Liver (tissue), 9 donors: ENCODE data around the gene OBP2A. TPM values are rescaled to one million over a fixed set of nuclear protein-coding genes. Genes with fewer than 3 reads are reported as not detected.

ENCODE experiments used
- DNase-seq: peaks from one replicate; pipeline ENCODE4 v3.0.0-alpha.2; 2017; ENCODE audit warnings: low spot score
- H3K27ac ChIP-seq, 2 donors: one replicate each; pipeline ENCODE4 v1.7.0; 2013; ENCODE audit warnings: inconsistent platforms in 2 of 2, low read length in 2 of 2, control low read depth in 1 of 2, low read depth in 1 of 2, mild to moderate bottlenecking in 1 of 2
- H3K27me3 ChIP-seq, 4 donors: one replicate each; pipeline versions ENCODE4 v1.6.1 to v1.7.0; 2013; ENCODE audit warnings: low read length in 3 of 4, inconsistent platforms in 1 of 4, mild to moderate bottlenecking in 1 of 4, moderate library complexity in 1 of 4; ENCODE audit not compliant: control insufficient read depth in 4 of 4, insufficient read depth in 4 of 4
- H3K36me3 ChIP-seq, 4 donors: one replicate each; pipeline versions ENCODE4 v1.6.1 to v1.7.0; 2013; ENCODE audit warnings: low read length in 3 of 4, mild to moderate bottlenecking in 3 of 4, low read depth in 1 of 4, moderate library complexity in 1 of 4; ENCODE audit not compliant: control insufficient read depth in 4 of 4, insufficient read depth in 3 of 4
- H3K4me1 ChIP-seq, 4 donors: one replicate each; pipeline versions ENCODE4 v1.6.1 to v1.7.0; 2013; ENCODE audit warnings: low read length in 3 of 4, mild to moderate bottlenecking in 3 of 4, moderate library complexity in 1 of 4; ENCODE audit not compliant: control insufficient read depth in 4 of 4, insufficient read depth in 4 of 4
- H3K4me3 ChIP-seq, 3 donors: one replicate each; pipeline versions ENCODE4 v1.6.1 to v1.7.0; 2013; ENCODE audit warnings: low read length in 3 of 3, control low read depth in 1 of 3, low read depth in 1 of 3, mild to moderate bottlenecking in 1 of 3
- H3K9ac ChIP-seq, 2 donors: one replicate each; pipeline ENCODE4 v1.7.0; 2013; ENCODE audit warnings: low read length in 2 of 2, mild to moderate bottlenecking in 2 of 2, moderate library complexity in 2 of 2, control low read depth in 1 of 2, low read depth in 1 of 2
- H3K9me3 ChIP-seq, 4 donors: one replicate each; pipeline versions ENCODE4 v1.6.1 to v1.7.0; 2013; ENCODE audit warnings: low read length in 3 of 4; ENCODE audit not compliant: control insufficient read depth in 4 of 4
- CTCF ChIP-seq: fragments of 150-350 bp; IDR thresholded peaks from 2 replicates; pipeline ENCODE4 v1.5.1; 2017; ENCODE audit warnings: improper control_type of control experiment, low read depth, low read length; ENCODE audit not compliant: missing input control
- EGR1 ChIP-seq, 2 donors: IDR thresholded peaks; 2 replicates each; pipeline ENCODE4 v1.6.1; 2016 to 2018; ENCODE audit warnings: antibody characterized with exemption in 2 of 2, low read depth in 2 of 2
- FOXA1 ChIP-seq: IDR thresholded peaks from 2 replicates; pipeline ENCODE4 v1.6.1; 2016; ENCODE audit warnings: antibody characterized with exemption
- HNF4A ChIP-seq, 2 donors: conservative IDR thresholded peaks; 2 replicates each; pipeline ENCODE4 v1.6.1; 2016; ENCODE audit warnings: antibody characterized with exemption in 2 of 2, mild to moderate bottlenecking in 2 of 2
- JUND ChIP-seq, 2 donors: IDR thresholded peaks; 2 replicates each; pipeline ENCODE4 v1.6.1; 2016; ENCODE audit warnings: antibody characterized with exemption in 2 of 2
- MAX ChIP-seq: IDR thresholded peaks from 2 replicates; pipeline ENCODE4 v1.6.1; 2016; ENCODE audit warnings: antibody characterized with exemption
- NR2F2 ChIP-seq: IDR thresholded peaks from 2 replicates; pipeline ENCODE4 v1.6.1; 2016; ENCODE audit warnings: antibody characterized with exemption
- RAD21 ChIP-seq, 2 donors: IDR thresholded peaks; 2 replicates each; pipeline ENCODE4 v1.6.1; 2016; ENCODE audit warnings: antibody characterized with exemption in 2 of 2, mild to moderate bottlenecking in 2 of 2
- REST ChIP-seq: IDR thresholded peaks from 2 replicates; pipeline ENCODE4 v1.6.1; 2016; ENCODE audit warnings: antibody characterized with exemption, mild to moderate bottlenecking
- RXRA ChIP-seq, 2 donors: IDR thresholded peaks; 2 replicates each; pipeline ENCODE4 v1.6.1; 2017 to 2018; ENCODE audit warnings: antibody characterized with exemption in 2 of 2, mild to moderate bottlenecking in 1 of 2
- YY1 ChIP-seq: IDR thresholded peaks from 2 replicates; pipeline ENCODE4 v1.6.1; 2016; ENCODE audit warnings: antibody characterized with exemption, mild to moderate bottlenecking
- ZBTB33 ChIP-seq: IDR thresholded peaks from 2 replicates; pipeline ENCODE4 v1.6.1; 2016; ENCODE audit warnings: antibody characterized with exemption
- WGBS: extraction: QIAGEN DNeasy Blood & Tissue Kit; methylation state at CpG from one replicate; pipeline ENCODE4 v1.1.7; 2013; 5-methylcytosine and 5-hydroxymethylcytosine counted together
- polyA plus RNA-seq, 2 donors: library from polyadenylated mRNA; stranded (reverse) in 1 of 2; unstranded in 1 of 2; fragments of 200-250 nt in 1 of 2; fragments of >200 nt in 1 of 2; fragmentation: Nextera tagmentation in 1 of 2; extraction: Ambion mirVana in 1 of 2; gene quantifications; one replicate each; pipeline versions ENCODE4 v1.2.1 to v1.2.3, GENCODE V29; 2013 to 2015
- total RNA-seq, 2 donors: library from RNA; depleted of rRNA; stranded (reverse); fragments of >200 nt; gene quantifications; one replicate each; pipeline ENCODE4 v1.2.3, GENCODE V29; 2014
- donor health status: healthy.
- donor health status: healthy.
- donor health status: healthy.
- donor health status: healthy.
- donor health status: healthy.

The OBP2A gene
- total and polyA plus RNA-seq, 4 donors, result not detected

- Histone ChIP-seq H3K27me3 (no peaks in the 10 kb centered on the region), H3K9ac (no peak overlapping the region), H3K4me1 (peaks cover 2 to 26% (median 17%) of the 10 kb centered on the region in 4 donors), H3K36me3 (peaks cover 3 to 23% (median 9%) of the 10 kb centered on the region in 4 donors), H3K9me3 (no peaks in the 10 kb centered on the region), H3K27ac (no peak overlapping the region), H3K4me3 (no peak overlapping the region)
- DNase-seq, result no peak
- peak; percentile 21 to 58 for TF ChIP-seq RAD21 (IDR thresholded peaks at IDR 0.05)
- TF ChIP-seq REST, result no peak
- TF ChIP-seq HNF4A (conservative IDR thresholded peaks at IDR 0.05), result no peak
- no peak for TF ChIP-seq RXRA (IDR thresholded peaks at IDR 0.05)
- no peak for TF ChIP-seq JUND (IDR thresholded peaks at IDR 0.05)
- no peak for TF ChIP-seq FOXA1
- no peak for TF ChIP-seq ZBTB33
- peak; percentile 62 for TF ChIP-seq CTCF
- no peak for TF ChIP-seq NR2F2
- TF ChIP-seq YY1, result no peak
- TF ChIP-seq EGR1 (IDR thresholded peaks at IDR 0.05; ENCODE audit: low read depth in 2 of 2), result no peak
- TF ChIP-seq MAX, result no peak
- 73% methylated on average over 21 of the region's 21 CpGs for WGBS
These were observed 41.4 kb upstream of the OBP2A start for GRCh38 chr9:135504262-135505243.
